SU-DHL-6 (cell line): Measurements from ENCODE around the gene ITSN2.
"Not testable (repeated sequence)": the region's sequence is repeated elsewhere in the genome, so short reads cannot be mapped to it uniquely, and the experiment has no call there.

Source experiments
- H2AFZ ChIP-seq: fragments of 200-600 bp; sonication (generic); 2 replicates; pipeline ENCODE4 v1.6.1; 2014; ENCODE audit warnings: low read depth, mild to moderate bottlenecking, moderate library complexity, mixed read lengths, antibody characterized with exemption, low read length; ENCODE audit not compliant: severe bottlenecking
- H3F3A ChIP-seq: fragments of 200-600 bp; shearing (Covaris generic); 2 replicates; pipeline ENCODE4 v1.6.0; 2016; ENCODE audit warnings: antibody characterized with exemption, mild to moderate bottlenecking; ENCODE audit not compliant: insufficient read depth
- H3K27ac ChIP-seq: fragments of 200-600 bp; sonication (generic); 2 replicates; pipeline ENCODE4 v1.5.1; 2016; ENCODE audit warnings: low read depth, mild to moderate bottlenecking, low read length, moderate library complexity, mixed read lengths
- H3K27me3 ChIP-seq: fragments of 200-600 bp; sonication (generic), shearing (Covaris generic); 2 replicates; pipeline ENCODE4 v1.6.0; 2014; ENCODE audit warnings: mild to moderate bottlenecking, low read length
- H3K36me3 ChIP-seq: fragments of 200-600 bp; sonication (generic); 2 replicates; pipeline ENCODE4 v1.6.1; 2014; ENCODE audit warnings: mild to moderate bottlenecking, low read length, mixed read lengths
- H3K4me2 ChIP-seq: fragments of 300-600, 200-600 bp; shearing (Covaris generic), sonication (generic); 2 replicates; pipeline ENCODE4 v1.6.0; 2014; ENCODE audit warnings: low read length, low read depth, mild to moderate bottlenecking; ENCODE audit not compliant: poor library complexity, severe bottlenecking
- H3K4me3 ChIP-seq: fragments of 200-600 bp; sonication (generic); 2 replicates; pipeline ENCODE4 v1.5.1; 2014; ENCODE audit warnings: antibody characterized with exemption, low read length, mild to moderate bottlenecking, mixed read lengths; ENCODE audit not compliant: insufficient read depth, poor library complexity, severe bottlenecking
- H3K79me2 ChIP-seq: fragments of 200-600 bp; sonication (generic); 2 replicates; pipeline ENCODE4 v1.6.1; 2014; ENCODE audit warnings: mild to moderate bottlenecking, low read length, moderate library complexity; ENCODE audit not compliant: insufficient read depth
- H3K9ac ChIP-seq: fragments of 200-600 bp; sonication (generic); 2 replicates; pipeline ENCODE4 v1.7.0; 2014; ENCODE audit warnings: mild to moderate bottlenecking, low read length
- H3K9me2 ChIP-seq: fragments of 200-600 bp; sonication (generic); replicated peaks from 2 replicates; pipeline ENCODE4 v1.6.1; 2014; ENCODE audit warnings: low read length; ENCODE audit not compliant: insufficient read depth
- H3K9me3 ChIP-seq: fragments of 200-600 bp; sonication (generic); 2 replicates; pipeline ENCODE4 v1.6.1; 2014; ENCODE audit warnings: low read length, mixed read lengths; ENCODE audit not compliant: insufficient read depth
- H4K20me1 ChIP-seq: fragments of 200-600 bp; sonication (generic); 2 replicates; pipeline ENCODE4 v1.6.1; 2014; ENCODE audit warnings: low read depth, mild to moderate bottlenecking, antibody characterized with exemption, low read length, moderate library complexity, mixed read lengths
- CTCF ChIP-seq: fragments of 200-600 bp; sonication (generic); IDR thresholded peaks from one replicate; pipeline ENCODE4 v1.5.1; 2017; ENCODE audit warnings: antibody characterized with exemption, mild to moderate bottlenecking, low read length, moderate library complexity; ENCODE audit not compliant: insufficient read depth, poor library complexity, severe bottlenecking
- EZH2phosphoT487 ChIP-seq: fragments of 200-600 bp; sonication (generic), shearing (Covaris generic); conservative IDR thresholded peaks from 2 replicates; pipeline ENCODE4 v1.6.1; 2018; ENCODE audit warnings: mild to moderate bottlenecking, antibody characterized with exemption, low read length, moderate library complexity, mixed read lengths

The ITSN2 gene

GRCh38 chr2:24359129-24360049 lies 947 bp downstream of the ITSN2 start:
- TF ChIP-seq EZH2phosphoT487: no peak
- no peak for TF ChIP-seq CTCF
- peak overlapping the region; percentile 74 for H3K4me2 ChIP-seq
- peak overlapping the region; percentile 69 for H3K27ac ChIP-seq
- no peaks in the 10 kb centered on the region for H3K9me3 ChIP-seq
- H3K9me2 ChIP-seq: no peaks in the 10 kb centered on the region
- peaks cover 54% of the 10 kb centered on the region for H3K79me2 ChIP-seq
- peak overlapping the region; percentile 95 for H2AFZ ChIP-seq
- H4K20me1 ChIP-seq: peaks cover 7% of the 10 kb centered on the region; the same call in 1 of the 2 replicates
- peaks cover 26% of the 10 kb centered on the region for H3F3A ChIP-seq
- H3K27me3 ChIP-seq: no peaks in the 10 kb centered on the region
- peak overlapping the region; percentile 95 for H3K4me3 ChIP-seq
- peak overlapping the region; percentile 93 for H3K9ac ChIP-seq
- H3K36me3 ChIP-seq: no peaks in the 10 kb centered on the region

GRCh38 chr2:24357767-24358166 lies 2.6 kb downstream of the ITSN2 start:
- H3K36me3 ChIP-seq, H3K9me3 ChIP-seq, H3K9me2 ChIP-seq, H3K4me3 ChIP-seq, H3K27ac ChIP-seq, H2AFZ ChIP-seq, H3K27me3 ChIP-seq: not testable (repeated sequence)
- peaks cover 71% of the 10 kb centered on the region for H3K79me2 ChIP-seq
- peaks cover 26% of the 10 kb centered on the region for H3F3A ChIP-seq
- H4K20me1 ChIP-seq: peaks cover 15% of the 10 kb centered on the region
- H3K4me2 ChIP-seq: peak overlapping the region; percentile 74
- H3K9ac ChIP-seq: peak overlapping the region; percentile 93; the same call in 1 of the 2 replicates

GRCh38 chr2:24357115-24357514 lies 3.2 kb downstream of the ITSN2 start:
- H3K9me3 ChIP-seq, H3K4me3 ChIP-seq, H2AFZ ChIP-seq, H3K36me3 ChIP-seq, H3K27me3 ChIP-seq, H3K4me2 ChIP-seq, H3K9ac ChIP-seq, H3K27ac ChIP-seq, H3K9me2 ChIP-seq: not testable (repeated sequence)
- peaks cover 77% of the 10 kb centered on the region for H3K79me2 ChIP-seq
- peaks cover 21% of the 10 kb centered on the region for H4K20me1 ChIP-seq
- H3F3A ChIP-seq: peaks cover 23% of the 10 kb centered on the region

GRCh38 chr2:24354957-24355356 lies 5.4 kb downstream of the ITSN2 start:
- Histone ChIP-seq H3K9me2 (no peaks in the 10 kb centered on the region), H3K9ac (no peak overlapping the region), H3F3A (peaks cover 16% of the 10 kb centered on the region), H3K4me2 (peak overlapping the region; percentile 40), H4K20me1 (peaks cover 23% of the 10 kb centered on the region), H3K27ac (peak overlapping the region; percentile 13; the same call in 1 of the 2 replicates), H3K27me3 (no peaks in the 10 kb centered on the region), H3K36me3 (no peaks in the 10 kb centered on the region), H3K4me3 (no peak overlapping the region), H3K9me3 (no peaks in the 10 kb centered on the region), H2AFZ (no peak overlapping the region), H3K79me2 (peaks cover 98% of the 10 kb centered on the region)
- TF ChIP-seq CTCF (no peak), EZH2phosphoT487 (no peak)
